H1 (cell line): ENCODE results near the gene ARHGEF25. TPM values are rescaled to one million over a fixed set of nuclear protein-coding genes. Genes with fewer than 3 reads are reported as not detected.

Experiments
- GABPA ChIP-seq: IDR thresholded peaks from 2 replicates; pipeline ENCODE4 v1.6.1; 2011; ENCODE audit warnings: mild to moderate bottlenecking, low read length, moderate library complexity, borderline replicate concordance; ENCODE audit not compliant: insufficient read depth
- SRF ChIP-seq: IDR thresholded peaks from 2 replicates; pipeline ENCODE4 v1.6.1; 2011; ENCODE audit warnings: mild to moderate bottlenecking, low read depth, low read length, moderate library complexity
- polyA plus RNA-seq, 7 experiments: library from polyadenylated mRNA; depleted of rRNA in 3 of 7; stranded (reverse) in 5 of 7; unstranded in 2 of 7; fragments of >200 nt in 5 of 7; fragments of 200-250 nt in 2 of 7; gene quantifications; 1 replicate in 5 of 7; 2 replicates in 1 of 7; 4 replicates in 1 of 7; pipeline versions ENCODE4 v1.2.1 to v1.2.3, GENCODE V29; 2011 to 2013; ENCODE audit warnings: missing spikeins in 2 of 7, mixed read lengths in 2 of 7
- total RNA-seq: library from RNA; stranded (reverse); fragmentation: NEBNext Ultra II Directional; extraction: Animal tissue kit (Norgen Biotek cat#: 25700); gene quantifications from 2 replicates; pipeline ENCODE4 v1.2.1, GENCODE V29; 2021

The ARHGEF25 gene
- total and polyA plus RNA-seq, 2 of the 8 experiments (the other 6 are each of a cell fraction or from before 2014, with no cell fraction given) = 5.9 to 8.8 TPM

- no peak for TF ChIP-seq GABPA
- no peak for TF ChIP-seq SRF
Observed at GRCh38 chr12:57618966-57619433, 7.8 kb downstream of the ARHGEF25 start (continued).
